Cardiac fibroblast (primary cell): ENCODE data around the gene RNF121.
A peak's percentile ranks its signal among the peaks of the same experiment; 100 is the strongest.

Experiments
- DNase-seq, 2 donors: peaks; one replicate each; pipeline versions ENCODE4 v3.0.0 to v3.0.0-alpha.2; 2010; ENCODE audit warnings: low read depth in 2 of 2
- H3K4me3 ChIP-seq, 2 donors: replicated peaks in 1 of 2; 1 replicate in 1 of 2; 2 replicates in 1 of 2; pipeline ENCODE4 v1.5.1; 2011; ENCODE audit warnings: low read depth in 2 of 2, low read length in 2 of 2, mild to moderate bottlenecking in 2 of 2, moderate library complexity in 1 of 2
- CTCF ChIP-seq: IDR thresholded peaks from one replicate; pipeline ENCODE4 v1.5.1; 2011; ENCODE audit warnings: low read depth, mild to moderate bottlenecking, low read length, inconsistent platforms

The RNF121 gene

GRCh38 chr11:71998061-71998460 is 69.2 kb downstream of the RNF121 start:
- no peak for TF ChIP-seq CTCF
- no peak for DNase-seq
- no peak overlapping the region for H3K4me3 ChIP-seq

- peak within 1 kb of the TSS in 1 of 2 donors; percentile 7 for H3K4me3 ChIP-seq
Measured at GRCh38 chr11:71998649-71999310, 69.9 kb downstream of the RNF121 start, which contains the start of gene IL18BP. Gene IL18BP, plus strand, starts transcription at chr11:71998909. Its CDS starts 1,076 bp downstream, at chr11:71999985.

GRCh38 chr11:71999362-71999761 is 70.5 kb downstream of the RNF121 start:
- peak overlapping the region in 1 of 2 donors; percentile 7 for H3K4me3 ChIP-seq
- peak; percentile 29 to 70 for DNase-seq
- TF ChIP-seq CTCF = no peak

More at GRCh38 chr11:71998649-71999310, 69.9 kb downstream of the RNF121 start, which contains the start of gene IL18BP:
- TF ChIP-seq CTCF = no peak
- no peak for DNase-seq

GRCh38 chr11:71999798-72000197 is 71.0 kb downstream of the RNF121 start:
- H3K4me3 ChIP-seq = peak overlapping the region in 1 of 2 donors; percentile 7
- no peak for DNase-seq
- no peak for TF ChIP-seq CTCF

GRCh38 chr11:72000202-72000867 is 71.5 kb downstream of the RNF121 start:
- H3K4me3 ChIP-seq = no peak overlapping the region
- no peak for TF ChIP-seq CTCF
- DNase-seq = no peak

- H3K4me3 ChIP-seq = no peak overlapping the region
- TF ChIP-seq CTCF = no peak
- DNase-seq = no peak
Measured at GRCh38 chr11:72001285-72001684, 72.4 kb downstream of the RNF121 start.
